ENCODE results near the gene MRPL14. TPM values are rescaled to one million over a fixed set of nuclear protein-coding genes. Genes with fewer than 3 reads are reported as not detected.

The MRPL14 gene
- total RNA-seq, 2 experiments from 2014 or later = 51.3 to 87.2 TPM

- CTCF ChIA-PET (ENCODE audit: unreplicated experiment) = interaction anchor here (0.5 kb wide), 1 partner anchor 65 kb away, joined by 4 read pairs; no protein-coding TSS in a partner anchor
- DNase-seq (ENCODE audit: low spot score) = no peak
- intact Hi-C loops (cut with micrococcal nuclease; ENCODE audit: unreplicated experiment) = no loop called here
- no peaks in the 10 kb centered on the region for H4K20me1 ChIP-seq (ENCODE audit: insufficient read depth, low read length)
- H3K4me1 ChIP-seq (ENCODE audit: insufficient read depth, low read length, poor library complexity, severe bottlenecking) = peaks cover 1% of the 10 kb centered on the region
- no peaks in the 10 kb centered on the region for H3K79me2 ChIP-seq (ENCODE audit: insufficient read depth, low read depth, low read length)
- no peak overlapping the region for H3K4me2 ChIP-seq (ENCODE audit: low read length)
- no peaks in the 10 kb centered on the region for H3K9me3 ChIP-seq (ENCODE audit: low read length)
- H3K27ac ChIP-seq (ENCODE audit: low read depth, low read length, poor library complexity, severe bottlenecking) = no peak overlapping the region
- H3K4me3 ChIP-seq (ENCODE audit: low read depth, low read length, poor library complexity, severe bottlenecking) = no peak overlapping the region
- TF ChIP-seq EZH2phosphoT487 (IDR thresholded peaks at IDR 0.05; ENCODE audit: borderline replicate concordance, low read depth, low read length) = no peak
- TF ChIP-seq CTCF (conservative IDR thresholded peaks at IDR 0.05; ENCODE audit: low read length) = no peak
- no peaks in the 10 kb centered on the region for H3K36me3 ChIP-seq (ENCODE audit: insufficient read depth, low read length)
- no peaks in the 10 kb centered on the region for H3K9me2 ChIP-seq (ENCODE audit: insufficient read depth, low read length)
- no TSS peak for BruUV-seq (replicated peaks)
- POLR2A ChIA-PET = no interaction called here
- no peak overlapping the region for H2AFZ ChIP-seq (ENCODE audit: low read length)
These were observed 29.4 kb upstream of the MRPL14 start for GRCh38 chr6:44156494-44157151.

GRCh38 chr6:44154067-44154466 lies 26.8 kb upstream of the MRPL14 start:
- Histone ChIP-seq H3K27ac (ENCODE audit: low read depth, low read length, poor library complexity, severe bottlenecking) (no peak overlapping the region), H3K4me2 (ENCODE audit: low read length) (no peak overlapping the region), H3K9me3 (ENCODE audit: low read length) (no peaks in the 10 kb centered on the region), H3K9me2 (ENCODE audit: insufficient read depth, low read length) (no peaks in the 10 kb centered on the region), H3K4me3 (ENCODE audit: low read depth, low read length, poor library complexity, severe bottlenecking) (no peak overlapping the region), H3K4me1 (ENCODE audit: insufficient read depth, low read length, poor library complexity, severe bottlenecking) (peaks cover 4% of the 10 kb centered on the region), H2AFZ (ENCODE audit: low read length) (no peak overlapping the region), H3K79me2 (ENCODE audit: insufficient read depth, low read depth, low read length) (no peaks in the 10 kb centered on the region), H3K36me3 (ENCODE audit: insufficient read depth, low read length) (no peaks in the 10 kb centered on the region), H4K20me1 (ENCODE audit: insufficient read depth, low read length) (no peaks in the 10 kb centered on the region)
- TF ChIP-seq EZH2phosphoT487 (IDR thresholded peaks at IDR 0.05; ENCODE audit: borderline replicate concordance, low read depth, low read length) (no peak), CTCF (conservative IDR thresholded peaks at IDR 0.05; ENCODE audit: low read length) (no peak)
- ChIA-PET POLR2A (interaction anchor here (0.5 to 1.3 kb wide), 2 partner anchors 66 to 172 kb away, joined by 3 read pairs; no protein-coding TSS in a partner anchor), CTCF (ENCODE audit: unreplicated experiment) (no interaction called here)
- intact Hi-C loops (cut with micrococcal nuclease; ENCODE audit: unreplicated experiment) = no loop called here
- DNase-seq (ENCODE audit: low spot score) = no peak
- no TSS peak for BruUV-seq (replicated peaks)

GRCh38 chr6:44152533-44152932 lies 25.3 kb upstream of the MRPL14 start:
- H3K36me3 ChIP-seq (ENCODE audit: insufficient read depth, low read length) = no peaks in the 10 kb centered on the region
- DNase-seq (ENCODE audit: low spot score) = no peak
- intact Hi-C loops (cut with micrococcal nuclease; ENCODE audit: unreplicated experiment) = loop anchor here (1.0 kb wide), 1 partner anchor 56 kb away; no protein-coding TSS in a partner anchor
- H3K4me3 ChIP-seq (ENCODE audit: low read depth, low read length, poor library complexity, severe bottlenecking) = no peak overlapping the region
- H2AFZ ChIP-seq (ENCODE audit: low read length) = no peak overlapping the region
- H3K27ac ChIP-seq (ENCODE audit: low read depth, low read length, poor library complexity, severe bottlenecking) = no peak overlapping the region
- no peaks in the 10 kb centered on the region for H3K79me2 ChIP-seq (ENCODE audit: insufficient read depth, low read depth, low read length)
- H3K9me2 ChIP-seq (ENCODE audit: insufficient read depth, low read length) = no peaks in the 10 kb centered on the region
- TF ChIP-seq EZH2phosphoT487 (IDR thresholded peaks at IDR 0.05; ENCODE audit: borderline replicate concordance, low read depth, low read length) (no peak), CTCF (conservative IDR thresholded peaks at IDR 0.05; ENCODE audit: low read length) (no peak)
- no peaks in the 10 kb centered on the region for H4K20me1 ChIP-seq (ENCODE audit: insufficient read depth, low read length)
- ChIA-PET POLR2A (no interaction called here), CTCF (ENCODE audit: unreplicated experiment) (no interaction called here)
- no peak overlapping the region for H3K4me2 ChIP-seq (ENCODE audit: low read length)
- H3K4me1 ChIP-seq (ENCODE audit: insufficient read depth, low read length, poor library complexity, severe bottlenecking) = peaks cover 4% of the 10 kb centered on the region
- no peaks in the 10 kb centered on the region for H3K9me3 ChIP-seq (ENCODE audit: low read length)
- BruUV-seq (replicated peaks) = no TSS peak

Data from OCI-LY7 (cell line).